ENCODE data around the gene NXT1.

GRCh38 chr20:23404196-23404595 is 53.6 kb downstream of the NXT1 start:
- no peak for TF ChIP-seq ZNF565 (CRISPR knock-in tag; conservative IDR thresholded peaks at IDR 0.05; ENCODE audit: low read depth)
- TF ChIP-seq OSR1 (CRISPR knock-in tag; IDR thresholded peaks at IDR 0.05), result no peak
- no peak for TF ChIP-seq PPARA (CRISPR knock-in tag; IDR thresholded peaks at IDR 0.05; ENCODE audit: borderline replicate concordance)
- no peak for TF ChIP-seq ZFP3 (CRISPR knock-in tag; IDR thresholded peaks at IDR 0.05)
- TF ChIP-seq, protein P1, sequence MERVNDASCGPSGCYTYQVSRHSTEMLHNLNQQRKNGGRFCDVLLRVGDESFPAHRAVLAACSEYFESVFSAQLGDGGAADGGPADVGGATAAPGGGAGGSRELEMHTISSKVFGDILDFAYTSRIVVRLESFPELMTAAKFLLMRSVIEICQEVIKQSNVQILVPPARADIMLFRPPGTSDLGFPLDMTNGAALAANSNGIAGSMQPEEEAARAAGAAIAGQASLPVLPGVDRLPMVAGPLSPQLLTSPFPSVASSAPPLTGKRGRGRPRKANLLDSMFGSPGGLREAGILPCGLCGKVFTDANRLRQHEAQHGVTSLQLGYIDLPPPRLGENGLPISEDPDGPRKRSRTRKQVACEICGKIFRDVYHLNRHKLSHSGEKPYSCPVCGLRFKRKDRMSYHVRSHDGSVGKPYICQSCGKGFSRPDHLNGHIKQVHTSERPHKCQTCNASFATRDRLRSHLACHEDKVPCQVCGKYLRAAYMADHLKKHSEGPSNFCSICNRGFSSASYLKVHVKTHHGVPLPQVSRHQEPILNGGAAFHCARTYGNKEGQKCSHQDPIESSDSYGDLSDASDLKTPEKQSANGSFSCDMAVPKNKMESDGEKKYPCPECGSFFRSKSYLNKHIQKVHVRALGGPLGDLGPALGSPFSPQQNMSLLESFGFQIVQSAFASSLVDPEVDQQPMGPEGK (CRISPR knock-in tag; IDR thresholded peaks at IDR 0.05; ENCODE audit: borderline replicate concordance), result no peak
- TF ChIP-seq, protein P2, sequence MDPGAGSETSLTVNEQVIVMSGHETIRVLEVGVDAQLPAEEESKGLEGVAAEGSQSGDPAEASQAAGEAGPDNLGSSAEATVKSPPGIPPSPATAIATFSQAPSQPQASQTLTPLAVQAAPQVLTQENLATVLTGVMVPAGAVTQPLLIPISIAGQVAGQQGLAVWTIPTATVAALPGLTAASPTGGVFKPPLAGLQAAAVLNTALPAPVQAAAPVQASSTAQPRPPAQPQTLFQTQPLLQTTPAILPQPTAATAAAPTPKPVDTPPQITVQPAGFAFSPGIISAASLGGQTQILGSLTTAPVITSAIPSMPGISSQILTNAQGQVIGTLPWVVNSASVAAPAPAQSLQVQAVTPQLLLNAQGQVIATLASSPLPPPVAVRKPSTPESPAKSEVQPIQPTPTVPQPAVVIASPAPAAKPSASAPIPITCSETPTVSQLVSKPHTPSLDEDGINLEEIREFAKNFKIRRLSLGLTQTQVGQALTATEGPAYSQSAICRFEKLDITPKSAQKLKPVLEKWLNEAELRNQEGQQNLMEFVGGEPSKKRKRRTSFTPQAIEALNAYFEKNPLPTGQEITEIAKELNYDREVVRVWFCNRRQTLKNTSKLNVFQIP (CRISPR knock-in tag; IDR thresholded peaks at IDR 0.05; ENCODE audit: borderline replicate concordance, low read depth), result no peak
- TF ChIP-seq CSRNP3 (CRISPR knock-in tag; IDR thresholded peaks at IDR 0.05), result no peak
- TF ChIP-seq, protein P3, sequence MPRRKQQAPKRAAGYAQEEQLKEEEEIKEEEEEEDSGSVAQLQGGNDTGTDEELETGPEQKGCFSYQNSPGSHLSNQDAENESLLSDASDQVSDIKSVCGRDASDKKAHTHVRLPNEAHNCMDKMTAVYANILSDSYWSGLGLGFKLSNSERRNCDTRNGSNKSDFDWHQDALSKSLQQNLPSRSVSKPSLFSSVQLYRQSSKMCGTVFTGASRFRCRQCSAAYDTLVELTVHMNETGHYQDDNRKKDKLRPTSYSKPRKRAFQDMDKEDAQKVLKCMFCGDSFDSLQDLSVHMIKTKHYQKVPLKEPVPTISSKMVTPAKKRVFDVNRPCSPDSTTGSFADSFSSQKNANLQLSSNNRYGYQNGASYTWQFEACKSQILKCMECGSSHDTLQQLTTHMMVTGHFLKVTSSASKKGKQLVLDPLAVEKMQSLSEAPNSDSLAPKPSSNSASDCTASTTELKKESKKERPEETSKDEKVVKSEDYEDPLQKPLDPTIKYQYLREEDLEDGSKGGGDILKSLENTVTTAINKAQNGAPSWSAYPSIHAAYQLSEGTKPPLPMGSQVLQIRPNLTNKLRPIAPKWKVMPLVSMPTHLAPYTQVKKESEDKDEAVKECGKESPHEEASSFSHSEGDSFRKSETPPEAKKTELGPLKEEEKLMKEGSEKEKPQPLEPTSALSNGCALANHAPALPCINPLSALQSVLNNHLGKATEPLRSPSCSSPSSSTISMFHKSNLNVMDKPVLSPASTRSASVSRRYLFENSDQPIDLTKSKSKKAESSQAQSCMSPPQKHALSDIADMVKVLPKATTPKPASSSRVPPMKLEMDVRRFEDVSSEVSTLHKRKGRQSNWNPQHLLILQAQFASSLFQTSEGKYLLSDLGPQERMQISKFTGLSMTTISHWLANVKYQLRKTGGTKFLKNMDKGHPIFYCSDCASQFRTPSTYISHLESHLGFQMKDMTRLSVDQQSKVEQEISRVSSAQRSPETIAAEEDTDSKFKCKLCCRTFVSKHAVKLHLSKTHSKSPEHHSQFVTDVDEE (CRISPR knock-in tag; IDR thresholded peaks at IDR 0.05), result no peak
- TF ChIP-seq BACH2 (CRISPR knock-in tag; IDR thresholded peaks at IDR 0.05; ENCODE audit: borderline replicate concordance), result no peak
- no peak for TF ChIP-seq ZFP30 (CRISPR knock-in tag; IDR thresholded peaks at IDR 0.05)
- no peak for TF ChIP-seq CSDC2 (CRISPR knock-in tag; IDR thresholded peaks at IDR 0.05)
- TF ChIP-seq, protein P4, sequence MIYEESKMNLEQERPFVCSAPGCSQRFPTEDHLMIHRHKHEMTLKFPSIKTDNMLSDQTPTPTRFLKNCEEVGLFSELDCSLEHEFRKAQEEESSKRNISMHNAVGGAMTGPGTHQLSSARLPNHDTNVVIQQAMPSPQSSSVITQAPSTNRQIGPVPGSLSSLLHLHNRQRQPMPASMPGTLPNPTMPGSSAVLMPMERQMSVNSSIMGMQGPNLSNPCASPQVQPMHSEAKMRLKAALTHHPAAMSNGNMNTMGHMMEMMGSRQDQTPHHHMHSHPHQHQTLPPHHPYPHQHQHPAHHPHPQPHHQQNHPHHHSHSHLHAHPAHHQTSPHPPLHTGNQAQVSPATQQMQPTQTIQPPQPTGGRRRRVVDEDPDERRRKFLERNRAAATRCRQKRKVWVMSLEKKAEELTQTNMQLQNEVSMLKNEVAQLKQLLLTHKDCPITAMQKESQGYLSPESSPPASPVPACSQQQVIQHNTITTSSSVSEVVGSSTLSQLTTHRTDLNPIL (CRISPR knock-in tag; IDR thresholded peaks at IDR 0.05; ENCODE audit: low read depth), result no peak
